ENCODE results near the gene PSAP.
A peak's percentile ranks its signal among the peaks of the same experiment; 100 is the strongest.

Gene PSAP

DNA sequence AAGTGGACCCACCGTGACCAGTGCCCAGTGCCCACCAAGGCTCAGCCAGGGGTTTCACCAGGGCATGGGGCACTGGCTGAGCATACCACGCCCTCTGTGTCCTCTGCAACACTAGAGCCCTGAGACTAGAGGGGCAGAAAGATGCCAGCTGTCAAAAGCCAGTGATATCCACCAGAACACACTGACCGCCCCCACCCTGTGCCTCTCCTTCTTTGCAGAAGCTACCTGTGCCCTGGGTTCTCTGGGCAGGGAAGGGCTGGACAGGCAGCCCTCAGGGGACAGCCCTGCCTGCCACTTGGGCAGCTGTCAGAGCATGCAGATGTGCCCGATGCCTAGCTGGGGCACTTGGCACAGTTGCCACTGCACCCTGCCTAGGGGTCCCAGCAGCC lies 78.2 kb downstream of the PSAP start:
- Histone ChIP-seq H3K4me2 (ENCODE audit: low read depth, low read length, poor library complexity, severe bottlenecking) (peak overlapping the region; percentile 67), H3K4me1 (ENCODE audit: insufficient read depth, low read length, poor library complexity, severe bottlenecking) (peaks cover 86% of the 10 kb centered on the region), H2AFZ (ENCODE audit: low read length) (no peak overlapping the region), H3K9ac (ENCODE audit: low read depth, low read length, poor library complexity, severe bottlenecking) (peak overlapping the region; percentile 61), H4K20me1 (ENCODE audit: insufficient read depth, low read length, poor library complexity, severe bottlenecking) (no peaks in the 10 kb centered on the region), H3K9me3 (ENCODE audit: insufficient read depth, low read depth, low read length) (no peaks in the 10 kb centered on the region), H3F3A (ENCODE audit: low read depth) (peaks cover 18% of the 10 kb centered on the region), H3K27me3 (ENCODE audit: insufficient read depth, low read length, poor library complexity, severe bottlenecking) (no peaks in the 10 kb centered on the region), H3K9me2 (replicated peaks; ENCODE audit: low read depth, low read length) (no peaks in the 10 kb centered on the region), H3K4me3 (ENCODE audit: low read length, poor library complexity, severe bottlenecking) (peak overlapping the region; percentile 71), H3K36me3 (ENCODE audit: insufficient read depth, low read length) (no peaks in the 10 kb centered on the region), H3K79me2 (ENCODE audit: insufficient read depth, low read length) (no peaks in the 10 kb centered on the region; the same call in 1 of the 2 replicates)
- TF ChIP-seq, protein P1, sequence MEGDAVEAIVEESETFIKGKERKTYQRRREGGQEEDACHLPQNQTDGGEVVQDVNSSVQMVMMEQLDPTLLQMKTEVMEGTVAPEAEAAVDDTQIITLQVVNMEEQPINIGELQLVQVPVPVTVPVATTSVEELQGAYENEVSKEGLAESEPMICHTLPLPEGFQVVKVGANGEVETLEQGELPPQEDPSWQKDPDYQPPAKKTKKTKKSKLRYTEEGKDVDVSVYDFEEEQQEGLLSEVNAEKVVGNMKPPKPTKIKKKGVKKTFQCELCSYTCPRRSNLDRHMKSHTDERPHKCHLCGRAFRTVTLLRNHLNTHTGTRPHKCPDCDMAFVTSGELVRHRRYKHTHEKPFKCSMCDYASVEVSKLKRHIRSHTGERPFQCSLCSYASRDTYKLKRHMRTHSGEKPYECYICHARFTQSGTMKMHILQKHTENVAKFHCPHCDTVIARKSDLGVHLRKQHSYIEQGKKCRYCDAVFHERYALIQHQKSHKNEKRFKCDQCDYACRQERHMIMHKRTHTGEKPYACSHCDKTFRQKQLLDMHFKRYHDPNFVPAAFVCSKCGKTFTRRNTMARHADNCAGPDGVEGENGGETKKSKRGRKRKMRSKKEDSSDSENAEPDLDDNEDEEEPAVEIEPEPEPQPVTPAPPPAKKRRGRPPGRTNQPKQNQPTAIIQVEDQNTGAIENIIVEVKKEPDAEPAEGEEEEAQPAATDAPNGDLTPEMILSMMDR (conservative IDR thresholded peaks at IDR 0.05; ENCODE audit: low read length) = no peak
- TF ChIP-seq EZH2phosphoT487 (IDR thresholded peaks at IDR 0.05; ENCODE audit: borderline replicate concordance) = no peak

DNA sequence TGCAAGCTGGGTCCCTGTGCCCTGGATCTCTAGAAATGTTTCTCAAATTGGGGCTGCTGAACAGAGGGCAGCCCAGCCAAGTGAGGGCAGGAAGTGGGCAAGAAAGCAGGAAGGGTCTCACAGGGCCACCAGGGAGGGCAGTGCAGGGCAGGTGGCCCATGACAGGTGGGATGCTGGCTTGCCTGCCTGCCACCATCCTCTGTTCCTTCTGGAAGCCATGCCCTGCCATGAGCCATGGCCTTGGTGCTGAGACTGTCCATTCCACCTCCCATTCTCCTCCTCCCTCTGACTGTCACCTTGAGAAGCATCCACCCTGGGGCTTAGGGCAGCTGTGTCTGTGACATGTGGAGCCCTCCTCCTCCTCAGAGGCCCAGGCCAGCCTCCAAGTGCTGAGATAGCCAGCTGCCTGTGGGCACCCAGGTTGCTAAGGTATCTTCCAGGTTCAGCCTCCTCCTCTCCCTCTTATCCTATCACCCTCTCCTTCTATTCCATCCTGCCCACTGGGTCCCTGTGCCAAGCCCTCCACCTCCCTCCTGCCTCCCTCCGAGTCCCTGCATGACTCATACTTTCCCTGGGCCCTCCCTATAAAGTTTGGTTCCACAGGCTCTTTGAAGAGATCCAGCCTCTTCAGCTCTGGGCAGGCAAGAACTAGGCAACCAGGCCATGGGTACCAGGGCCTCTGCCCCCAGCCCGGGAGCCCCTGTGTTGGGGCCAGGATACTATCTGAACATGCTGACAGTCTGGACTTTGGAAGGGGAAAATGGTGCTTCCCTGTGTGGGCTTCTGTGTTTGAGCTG lies 79.0 kb downstream of the PSAP start:
- no peaks in the 10 kb centered on the region for H3K36me3 ChIP-seq (ENCODE audit: insufficient read depth, low read length)
- H2AFZ ChIP-seq (ENCODE audit: low read length) = no peak overlapping the region
- peak overlapping the region; percentile 61 for H3K9ac ChIP-seq (ENCODE audit: low read depth, low read length, poor library complexity, severe bottlenecking)
- no peaks in the 10 kb centered on the region for H3K9me3 ChIP-seq (ENCODE audit: insufficient read depth, low read depth, low read length)
- no peaks in the 10 kb centered on the region for H3K27me3 ChIP-seq (ENCODE audit: insufficient read depth, low read length, poor library complexity, severe bottlenecking)
- H3K79me2 ChIP-seq (ENCODE audit: insufficient read depth, low read length) = no peaks in the 10 kb centered on the region; the same call in 1 of the 2 replicates
- no peaks in the 10 kb centered on the region for H4K20me1 ChIP-seq (ENCODE audit: insufficient read depth, low read length, poor library complexity, severe bottlenecking)
- no peaks in the 10 kb centered on the region for H3K9me2 ChIP-seq (replicated peaks; ENCODE audit: low read depth, low read length)
- H3K4me2 ChIP-seq (ENCODE audit: low read depth, low read length, poor library complexity, severe bottlenecking) = peak overlapping the region; percentile 67
- TF ChIP-seq, protein P1 (conservative IDR thresholded peaks at IDR 0.05; ENCODE audit: low read length) = no peak; the same call in 1 of the 2 replicates
- no peak for TF ChIP-seq EZH2phosphoT487 (IDR thresholded peaks at IDR 0.05; ENCODE audit: borderline replicate concordance)
- H3F3A ChIP-seq (ENCODE audit: low read depth) = peaks cover 18% of the 10 kb centered on the region
- peak overlapping the region; percentile 71 for H3K4me3 ChIP-seq (ENCODE audit: low read length, poor library complexity, severe bottlenecking)
- peaks cover 91% of the 10 kb centered on the region for H3K4me1 ChIP-seq (ENCODE audit: insufficient read depth, low read length, poor library complexity, severe bottlenecking)

DNA sequence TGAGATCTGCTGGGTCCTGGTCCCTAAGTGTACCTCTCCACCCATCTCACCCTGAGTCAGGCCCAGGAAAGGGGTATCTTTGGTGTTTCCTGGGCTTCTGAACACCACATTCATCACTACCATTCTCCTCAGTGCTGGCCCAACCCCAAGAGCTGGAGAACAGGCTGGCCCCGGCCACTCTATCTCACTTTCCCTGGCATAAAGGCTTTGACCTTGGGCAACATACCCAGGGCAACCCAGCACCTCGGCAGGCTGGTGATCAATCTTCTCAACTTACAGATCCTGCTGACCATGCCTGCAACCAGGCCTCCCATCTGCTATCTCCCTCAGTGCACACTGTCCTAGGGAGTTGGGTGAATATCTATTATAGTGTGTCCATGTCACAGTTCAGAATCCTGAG lies 79.8 kb downstream of the PSAP start:
- TF ChIP-seq, protein P1 (conservative IDR thresholded peaks at IDR 0.05; ENCODE audit: low read length) = no peak
- no peak for TF ChIP-seq EZH2phosphoT487 (IDR thresholded peaks at IDR 0.05; ENCODE audit: borderline replicate concordance)

More for the DNA sequence above, 79.8 kb downstream of the PSAP start:
- Histone ChIP-seq H3K4me3 (ENCODE audit: low read length, poor library complexity, severe bottlenecking) (peak overlapping the region; percentile 71), H3K4me2 (ENCODE audit: low read depth, low read length, poor library complexity, severe bottlenecking) (peak overlapping the region; percentile 67), H3K9me3 (ENCODE audit: insufficient read depth, low read depth, low read length) (no peaks in the 10 kb centered on the region), H3F3A (ENCODE audit: low read depth) (peaks cover 15% of the 10 kb centered on the region), H3K36me3 (ENCODE audit: insufficient read depth, low read length) (no peaks in the 10 kb centered on the region), H3K79me2 (ENCODE audit: insufficient read depth, low read length) (no peaks in the 10 kb centered on the region; the same call in 1 of the 2 replicates), H2AFZ (ENCODE audit: low read length) (no peak overlapping the region), H3K9ac (ENCODE audit: low read depth, low read length, poor library complexity, severe bottlenecking) (peak overlapping the region; percentile 61), H3K27me3 (ENCODE audit: insufficient read depth, low read length, poor library complexity, severe bottlenecking) (no peaks in the 10 kb centered on the region), H4K20me1 (ENCODE audit: insufficient read depth, low read length, poor library complexity, severe bottlenecking) (no peaks in the 10 kb centered on the region), H3K4me1 (ENCODE audit: insufficient read depth, low read length, poor library complexity, severe bottlenecking) (peaks cover 83% of the 10 kb centered on the region), H3K9me2 (replicated peaks; ENCODE audit: low read depth, low read length) (no peaks in the 10 kb centered on the region)
